ENCODE results near the gene CLTA. TPM values are rescaled to one million over a fixed set of nuclear protein-coding genes. Genes with fewer than 3 reads are reported as not detected.

Gene CLTA
- total RNA-seq, 4 donors from 2014 or later: 48.4 to 86.7 (median 69.0) TPM

DNA sequence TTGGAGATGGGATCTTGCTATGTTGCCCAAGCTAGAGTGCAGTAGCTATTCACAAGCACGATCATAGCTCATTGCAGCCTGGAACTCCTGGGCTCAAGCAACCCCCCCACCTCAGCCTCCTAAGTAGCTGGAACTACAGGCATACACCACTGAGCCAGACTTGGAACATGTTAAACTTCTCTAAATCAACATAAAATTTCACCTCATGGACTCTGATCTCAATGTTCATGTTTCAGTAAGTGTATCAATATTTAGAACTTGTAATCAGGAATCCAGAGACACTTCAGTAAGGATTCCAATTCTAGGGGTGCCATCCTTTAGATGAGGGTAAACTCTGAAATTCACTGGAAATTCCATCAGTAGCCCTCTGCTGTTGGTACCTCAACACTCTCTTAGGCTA lies 60.7 kb downstream of the CLTA start:
- TF ChIP-seq, protein P1, sequence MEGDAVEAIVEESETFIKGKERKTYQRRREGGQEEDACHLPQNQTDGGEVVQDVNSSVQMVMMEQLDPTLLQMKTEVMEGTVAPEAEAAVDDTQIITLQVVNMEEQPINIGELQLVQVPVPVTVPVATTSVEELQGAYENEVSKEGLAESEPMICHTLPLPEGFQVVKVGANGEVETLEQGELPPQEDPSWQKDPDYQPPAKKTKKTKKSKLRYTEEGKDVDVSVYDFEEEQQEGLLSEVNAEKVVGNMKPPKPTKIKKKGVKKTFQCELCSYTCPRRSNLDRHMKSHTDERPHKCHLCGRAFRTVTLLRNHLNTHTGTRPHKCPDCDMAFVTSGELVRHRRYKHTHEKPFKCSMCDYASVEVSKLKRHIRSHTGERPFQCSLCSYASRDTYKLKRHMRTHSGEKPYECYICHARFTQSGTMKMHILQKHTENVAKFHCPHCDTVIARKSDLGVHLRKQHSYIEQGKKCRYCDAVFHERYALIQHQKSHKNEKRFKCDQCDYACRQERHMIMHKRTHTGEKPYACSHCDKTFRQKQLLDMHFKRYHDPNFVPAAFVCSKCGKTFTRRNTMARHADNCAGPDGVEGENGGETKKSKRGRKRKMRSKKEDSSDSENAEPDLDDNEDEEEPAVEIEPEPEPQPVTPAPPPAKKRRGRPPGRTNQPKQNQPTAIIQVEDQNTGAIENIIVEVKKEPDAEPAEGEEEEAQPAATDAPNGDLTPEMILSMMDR (IDR thresholded peaks at IDR 0.05 in 4 of 5, conservative IDR thresholded peaks at IDR 0.05 in 1 of 5): no peak
- TF ChIP-seq POLR2A (IDR thresholded peaks at IDR 0.05): no peak
- Histone ChIP-seq H3K27ac (no peak overlapping the region), H3K36me3 (peaks cover 0 to 8% of the 10 kb centered on the region in 2 donors), H3K9me3 (no peaks in the 10 kb centered on the region), H3K4me3 (no peak overlapping the region), H3K4me1 (peaks cover 6 to 9% of the 10 kb centered on the region in 2 donors), H3K27me3 (no peaks in the 10 kb centered on the region)
- intact Hi-C loops (cut with DNase I; ENCODE audit: low total_unique reads): loop anchor here (10.0 kb wide), 1 partner anchor 233 kb away; no protein-coding TSS in a partner anchor
- no peak for DNase-seq
- no peak for ATAC-seq
- in situ Hi-C loops (cut with MboI; ENCODE audit: low sequenced_read_pairs in 4 of 4): loop anchor here in 1 of 4 donors (10.0 kb wide), 1 partner anchor 57 kb away; the partner anchor contains the start of gene CLTA

DNA sequence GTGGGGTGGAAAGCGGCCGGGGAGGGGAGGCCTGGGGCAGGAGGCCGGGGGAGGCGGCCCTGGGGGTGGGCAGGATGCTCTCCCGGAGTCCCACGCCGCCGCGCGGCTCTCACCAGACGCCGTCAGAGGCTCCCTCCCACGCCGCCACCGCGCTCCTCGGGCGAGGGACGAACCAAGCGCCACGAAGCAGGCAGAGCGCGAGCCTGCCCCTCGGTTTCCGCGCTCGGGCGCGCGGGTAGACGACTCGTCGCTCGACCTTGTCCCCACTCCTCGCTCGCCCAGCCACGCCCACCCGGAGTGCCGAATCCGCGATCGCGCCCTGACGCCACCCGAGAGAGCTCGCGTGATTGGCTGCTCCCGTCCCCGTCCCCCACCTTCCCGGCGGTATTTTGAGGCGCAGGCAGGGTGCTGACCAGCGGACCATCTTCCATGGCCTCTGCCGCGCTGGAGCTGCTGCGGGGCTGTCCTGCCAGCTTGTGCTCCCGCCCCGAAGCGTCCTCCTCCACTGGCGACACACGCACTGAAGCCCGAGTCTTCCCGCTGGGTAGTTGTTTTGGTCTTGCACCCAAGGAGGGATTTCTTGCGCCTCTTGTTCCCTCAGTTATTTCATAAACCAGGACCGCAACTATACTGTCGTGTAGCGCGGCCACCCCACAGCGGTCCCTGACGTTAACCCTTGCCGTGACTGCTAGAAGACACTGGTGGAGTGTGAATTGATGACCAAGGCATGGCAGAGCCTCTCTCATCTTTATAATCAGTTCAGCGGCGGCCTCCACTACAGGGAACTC lies 67.7 kb downstream of the CLTA start, which contains the start of gene GNE:
Gene GNE, minus strand, starts transcription at position 241 of the 788 bp plus-strand sequence. CDS start 9,093 bp downstream, outside the sequence.
- intact Hi-C loops (cut with DNase I; ENCODE audit: low total_unique reads): loop anchor here (1.0 to 10.0 kb wide), 4 partner anchors 68 to 226 kb away; partner anchors contain the start of genes CLTA and RNF38
- TF ChIP-seq, protein P1 (IDR thresholded peaks at IDR 0.05 in 4 of 5, conservative IDR thresholded peaks at IDR 0.05 in 1 of 5): no peak
- peak; percentile 91 to 92 for TF ChIP-seq POLR2A (IDR thresholded peaks at IDR 0.05)

DNA sequence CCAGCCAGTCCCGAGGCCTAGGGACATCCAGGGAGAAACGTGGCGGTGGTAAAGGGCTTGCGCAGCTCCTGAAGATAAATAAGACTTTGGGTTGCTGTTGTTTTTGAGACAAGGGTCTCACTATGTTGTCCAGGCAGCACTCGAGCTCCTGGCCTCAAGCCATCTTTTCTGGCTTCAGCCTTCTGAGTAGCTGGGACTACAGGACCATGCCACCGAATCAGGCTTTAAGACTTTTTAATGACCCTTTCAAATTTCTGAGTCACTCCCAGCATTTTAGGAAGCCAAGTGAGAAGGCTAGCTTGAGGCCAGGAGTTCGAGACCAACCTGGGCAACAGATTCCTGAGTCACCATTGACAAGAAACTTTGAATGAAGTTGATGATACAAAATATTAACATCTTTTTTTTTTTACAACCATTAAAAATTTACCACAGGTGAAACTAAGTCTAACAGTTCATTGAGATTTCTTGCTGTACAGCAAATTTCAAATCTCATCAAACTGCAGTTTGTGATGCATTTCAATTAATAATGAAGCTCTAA lies 68.3 kb downstream of the CLTA start:
- no peaks in the 10 kb centered on the region for H3K27me3 ChIP-seq
- DNase-seq: peak in 1 of 2 donors; percentile 15
- H3K4me1 ChIP-seq: peaks cover 4 to 5% of the 10 kb centered on the region in 2 donors
- peak overlapping the region; percentile 98 to 99 (median 98) for H3K27ac ChIP-seq
- ATAC-seq: no peak
- no peaks in the 10 kb centered on the region for H3K36me3 ChIP-seq
- intact Hi-C loops (cut with DNase I; ENCODE audit: low total_unique reads) (loop anchor here (1.0 to 10.0 kb wide), 4 partner anchors 68 to 226 kb away; partner anchors contain the start of genes CLTA and RNF38), in situ Hi-C loops (cut with MboI; ENCODE audit: low sequenced_read_pairs in 4 of 4) (loop anchor here in 1 of 4 donors (10.0 kb wide), 1 partner anchor 64 kb away; the partner anchor contains the start of gene CLTA)
- peak overlapping the region; percentile 80 to 97 (median 96) for H3K4me3 ChIP-seq
- no peaks in the 10 kb centered on the region for H3K9me3 ChIP-seq
- TF ChIP-seq, protein P1 (IDR thresholded peaks at IDR 0.05 in 4 of 5, conservative IDR thresholded peaks at IDR 0.05 in 1 of 5): no peak
- TF ChIP-seq POLR2A (IDR thresholded peaks at IDR 0.05): no peak

More for the DNA sequence above, 67.7 kb downstream of the CLTA start, which contains the start of gene GNE:
- H3K4me1 ChIP-seq: peaks cover 4 to 5% of the 10 kb centered on the region in 2 donors
- H3K4me3 ChIP-seq: peak within 1 kb of the TSS; percentile 80 to 97 (median 96)
- DNase-seq (peak; percentile 97), ATAC-seq (peak; percentile 95 to 96)
- no peaks in the 10 kb centered on the region for H3K36me3 ChIP-seq
- in situ Hi-C loops (cut with MboI; ENCODE audit: low sequenced_read_pairs in 4 of 4): loop anchor here in 1 of 4 donors (10.0 kb wide), 1 partner anchor 64 kb away; the partner anchor contains the start of gene CLTA
- no peaks in the 10 kb centered on the region for H3K27me3 ChIP-seq
- H3K27ac ChIP-seq: peak within 1 kb of the TSS; percentile 98 to 99 (median 98)
- H3K9me3 ChIP-seq: no peaks in the 10 kb centered on the region

Other genes with a start within 250 kb of the CLTA start
- gene OR2S2, start 232.8 kb upstream of the CLTA start, total RNA-seq: not detected
- gene RECK, start 154.0 kb upstream of the CLTA start, total RNA-seq: 1 to 10 TPM; 2.9 to 4.1 (median 3.5) TPM
- gene GLIPR2, start 54.2 kb upstream of the CLTA start, total RNA-seq: 1 to 10 TPM; 3.3 to 5.3 (median 3.9) TPM
- gene CCIN, start 21.5 kb upstream of the CLTA start, total RNA-seq: not detected
- gene GNE, start 67.5 kb downstream of the CLTA start, total RNA-seq: 10 to 100 TPM; 11.0 to 18.5 (median 13.9) TPM
- gene RNF38, start 209.3 kb downstream of the CLTA start, total RNA-seq: 10 to 100 TPM; 15.7 to 24.8 (median 20.7) TPM